Spleen (tissue), 11 donors: Measurements from ENCODE around the gene EDC3. TPM values are rescaled to one million over a fixed set of nuclear protein-coding genes. Genes with fewer than 3 reads are reported as not detected.

Experiments used
- DNase-seq: peaks from one replicate; pipeline ENCODE4 v3.0.0-alpha.2; 2020
- H3K27ac ChIP-seq, 8 donors: fragments of 200-600 bp; sonication (generic) in 7 of 8; 1 replicate in 4 of 8; 2 replicates in 4 of 8; pipeline versions ENCODE4 v1.5.0 to v1.8.0; 2016 to 2021; ENCODE audit warnings: inconsistent platforms in 4 of 8, mild to moderate bottlenecking in 4 of 8, moderate library complexity in 1 of 8
- H3K27me3 ChIP-seq, 7 donors: fragments of 200-600 bp; sonication (generic) in 6 of 7; replicated peaks in 1 of 7; 1 replicate in 4 of 7; 2 replicates in 3 of 7; pipeline versions ENCODE4 v1.5.0 to v1.8.0; 2016 to 2021; ENCODE audit warnings: inconsistent platforms in 3 of 7, mild to moderate bottlenecking in 1 of 7
- H3K36me3 ChIP-seq, 6 donors: fragments of 200-600 bp; sonication (generic) in 5 of 6; 1 replicate in 4 of 6; 2 replicates in 2 of 6; pipeline versions ENCODE4 v1.5.0 to v1.8.0; 2016 to 2021; ENCODE audit warnings: inconsistent platforms in 2 of 6
- H3K4me1 ChIP-seq, 6 donors: fragments of 200-600 bp; sonication (generic) in 5 of 6; 1 replicate in 3 of 6; 2 replicates in 3 of 6; pipeline versions ENCODE4 v1.5.0 to v1.8.0; 2016 to 2021; ENCODE audit warnings: inconsistent platforms in 3 of 6
- H3K4me3 ChIP-seq, 8 donors: fragments of 200-600 bp; sonication (generic) in 7 of 8; 1 replicate in 4 of 8; 2 replicates in 4 of 8; pipeline versions ENCODE4 v1.5.0 to v1.8.0; 2016 to 2021; ENCODE audit warnings: inconsistent platforms in 4 of 8, mild to moderate bottlenecking in 4 of 8, moderate library complexity in 2 of 8
- H3K9me3 ChIP-seq, 8 donors: fragments of 200-600 bp; sonication (generic) in 7 of 8; 1 replicate in 4 of 8; 2 replicates in 4 of 8; pipeline versions ENCODE4 v1.5.0 to v1.8.0; 2016 to 2021; ENCODE audit warnings: inconsistent platforms in 4 of 8
- POLR2A ChIP-seq, 3 donors: fragments of 450-650 bp; IDR thresholded peaks; one replicate each; pipeline ENCODE4 v1.5.1; 2017; ENCODE audit warnings: antibody characterized with exemption in 3 of 3, mild to moderate bottlenecking in 1 of 3
- POLR2AphosphoS5 ChIP-seq, 3 donors: sonication (generic); formaldehyde crosslinking; IDR thresholded peaks; one replicate each; pipeline ENCODE4 v1.5.1; 2017; ENCODE audit warnings: antibody characterized with exemption in 3 of 3
- WGBS, 5 donors: extraction: QIAGEN DNeasy Blood & Tissue Kit in 3 of 5; methylation state at CpG; one replicate each; pipeline versions ENCODE4 v1.1.5 to v1.1.7; 2013 to 2018; 5-methylcytosine and 5-hydroxymethylcytosine counted together
- intact Hi-C: fragments of 100-400 bp; cut with DNase I; formaldehyde crosslinking; loops from one replicate; pipeline ENCODE4 v1.15.0; 2023; ENCODE audit warnings: low total_unique reads
- polyA plus RNA-seq, 3 donors: library from polyadenylated mRNA; stranded (reverse); fragments of 200-250 nt; gene quantifications; one replicate each; pipeline ENCODE4 v1.2.1, GENCODE V29; 2013
- total RNA-seq, 7 donors: library from RNA; depleted of rRNA in 3 of 7; stranded (reverse); fragments of >200 nt in 3 of 7; fragmentation: NEBNext Ultra II Directional in 4 of 7; extraction: Animal tissue kit (Norgen Biotek cat#: 25700) in 4 of 7; gene quantifications; one replicate each; pipeline versions ENCODE4 v1.1.0 to v1.2.1, GENCODE V29; 2016 to 2021
- TF ChIP-seq, protein P1 (sequence below), 11 experiments: fragments of 200-600 bp in 7 of 11; fragments of 450-650 bp in 4 of 11; sonication (generic) in 4 of 11; IDR thresholded peaks in 8 of 11; conservative IDR thresholded peaks in 3 of 11; 1 replicate in 7 of 11; 2 replicates in 4 of 11; pipeline versions ENCODE4 v1.4.0 to v1.8.0; 2016 to 2021; ENCODE audit warnings: antibody characterized with exemption in 11 of 11, inconsistent platforms in 4 of 11, mild to moderate bottlenecking in 1 of 11
- donor health status: healthy with polysubstance abuse.
- donor health status: DM: no; HTN: no; CAD: no; lungs with moderate emphysema.
- donor health status: DM: no; HTN: no; CAD: no.
- donor health status: Bipolar disorder and iron deficiency.
- donor health status: healthy.
- donor health status: DM: no; HTN: no; CAD: no.
- donor health status: DM: yes; HTN: yes; CAD: no.

EDC3 gene
- total and polyA plus RNA-seq, 10 donors = 8.3 to 32.5 (median 17.9) TPM

DNA sequence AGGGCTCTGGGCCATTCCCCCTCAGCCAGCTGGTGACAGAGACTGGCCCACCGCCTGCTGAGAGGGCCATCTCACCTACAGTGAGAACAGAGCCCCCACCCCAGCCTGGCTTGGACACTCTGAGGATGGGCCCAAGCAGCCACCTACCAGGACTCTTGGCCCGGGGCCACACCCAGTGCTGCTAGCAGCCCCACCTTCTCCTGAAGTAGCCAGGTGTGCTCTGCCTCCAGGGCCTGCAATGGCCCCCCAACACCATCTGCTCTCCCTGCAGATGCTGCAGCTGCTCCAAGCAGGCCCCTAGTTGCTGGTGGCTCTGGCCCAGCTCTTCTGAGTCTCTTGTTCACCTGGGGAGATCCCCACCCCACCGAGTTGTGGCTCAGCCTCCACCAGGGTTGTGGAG is 87.0 kb downstream of the EDC3 start:
- no peak overlapping the region for H3K4me3 ChIP-seq
- DNase-seq = no peak
- TF ChIP-seq POLR2A (IDR thresholded peaks at IDR 0.05) (no peak), POLR2AphosphoS5 (IDR thresholded peaks at IDR 0.05) (no peak)
- TF ChIP-seq, protein P1, sequence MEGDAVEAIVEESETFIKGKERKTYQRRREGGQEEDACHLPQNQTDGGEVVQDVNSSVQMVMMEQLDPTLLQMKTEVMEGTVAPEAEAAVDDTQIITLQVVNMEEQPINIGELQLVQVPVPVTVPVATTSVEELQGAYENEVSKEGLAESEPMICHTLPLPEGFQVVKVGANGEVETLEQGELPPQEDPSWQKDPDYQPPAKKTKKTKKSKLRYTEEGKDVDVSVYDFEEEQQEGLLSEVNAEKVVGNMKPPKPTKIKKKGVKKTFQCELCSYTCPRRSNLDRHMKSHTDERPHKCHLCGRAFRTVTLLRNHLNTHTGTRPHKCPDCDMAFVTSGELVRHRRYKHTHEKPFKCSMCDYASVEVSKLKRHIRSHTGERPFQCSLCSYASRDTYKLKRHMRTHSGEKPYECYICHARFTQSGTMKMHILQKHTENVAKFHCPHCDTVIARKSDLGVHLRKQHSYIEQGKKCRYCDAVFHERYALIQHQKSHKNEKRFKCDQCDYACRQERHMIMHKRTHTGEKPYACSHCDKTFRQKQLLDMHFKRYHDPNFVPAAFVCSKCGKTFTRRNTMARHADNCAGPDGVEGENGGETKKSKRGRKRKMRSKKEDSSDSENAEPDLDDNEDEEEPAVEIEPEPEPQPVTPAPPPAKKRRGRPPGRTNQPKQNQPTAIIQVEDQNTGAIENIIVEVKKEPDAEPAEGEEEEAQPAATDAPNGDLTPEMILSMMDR (IDR thresholded peaks at IDR 0.05 in 8 of 11, conservative IDR thresholded peaks at IDR 0.05 in 3 of 11) = no peak
- H3K36me3 ChIP-seq = no peaks in the 10 kb centered on the region
- H3K27ac ChIP-seq = no peak overlapping the region
- 50 to 90% (median 79%) methylated on average over 1 to 3 of the region's 3 CpGs for WGBS, 5 donors
- intact Hi-C loops = no loop called here
- no peaks in the 10 kb centered on the region for H3K27me3 ChIP-seq
- H3K4me1 ChIP-seq = peaks cover under 1 to 14% (median 4%) of the 10 kb centered on the region in 6 donors
- no peaks in the 10 kb centered on the region for H3K9me3 ChIP-seq

DNA sequence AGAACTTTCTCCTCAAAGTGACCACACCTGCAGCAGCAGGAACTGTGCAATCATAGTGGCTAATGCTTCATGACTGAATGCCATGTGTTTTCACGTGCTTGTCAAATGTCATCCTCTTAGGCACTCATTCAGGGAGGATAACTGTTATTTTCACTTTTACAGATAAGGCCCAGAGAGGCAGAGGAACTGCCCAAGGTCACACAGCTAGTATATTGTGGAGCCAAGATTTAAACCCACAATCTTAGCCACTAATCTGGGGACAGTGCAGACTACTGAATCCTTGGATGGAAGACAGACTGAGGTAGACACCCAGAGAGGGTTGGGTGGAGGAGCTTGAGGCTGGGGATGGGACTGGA is 90.1 kb downstream of the EDC3 start:
- H3K4me1 ChIP-seq = peaks cover 0 to 12% (median 3%) of the 10 kb centered on the region in 6 donors
- H3K27ac ChIP-seq = no peak overlapping the region
- no peaks in the 10 kb centered on the region for H3K36me3 ChIP-seq
- WGBS, 5 donors = 50 to 77% (median 59%) methylated on average over 1 of the region's 1 CpG
- H3K4me3 ChIP-seq = no peak overlapping the region
- TF ChIP-seq POLR2AphosphoS5 (IDR thresholded peaks at IDR 0.05) (no peak), POLR2A (IDR thresholded peaks at IDR 0.05) (no peak)
- TF ChIP-seq, protein P1 (IDR thresholded peaks at IDR 0.05 in 8 of 11, conservative IDR thresholded peaks at IDR 0.05 in 3 of 11) = no peak
- DNase-seq = no peak
- intact Hi-C loops = no loop called here
- no peaks in the 10 kb centered on the region for H3K27me3 ChIP-seq
- H3K9me3 ChIP-seq = no peaks in the 10 kb centered on the region

DNA sequence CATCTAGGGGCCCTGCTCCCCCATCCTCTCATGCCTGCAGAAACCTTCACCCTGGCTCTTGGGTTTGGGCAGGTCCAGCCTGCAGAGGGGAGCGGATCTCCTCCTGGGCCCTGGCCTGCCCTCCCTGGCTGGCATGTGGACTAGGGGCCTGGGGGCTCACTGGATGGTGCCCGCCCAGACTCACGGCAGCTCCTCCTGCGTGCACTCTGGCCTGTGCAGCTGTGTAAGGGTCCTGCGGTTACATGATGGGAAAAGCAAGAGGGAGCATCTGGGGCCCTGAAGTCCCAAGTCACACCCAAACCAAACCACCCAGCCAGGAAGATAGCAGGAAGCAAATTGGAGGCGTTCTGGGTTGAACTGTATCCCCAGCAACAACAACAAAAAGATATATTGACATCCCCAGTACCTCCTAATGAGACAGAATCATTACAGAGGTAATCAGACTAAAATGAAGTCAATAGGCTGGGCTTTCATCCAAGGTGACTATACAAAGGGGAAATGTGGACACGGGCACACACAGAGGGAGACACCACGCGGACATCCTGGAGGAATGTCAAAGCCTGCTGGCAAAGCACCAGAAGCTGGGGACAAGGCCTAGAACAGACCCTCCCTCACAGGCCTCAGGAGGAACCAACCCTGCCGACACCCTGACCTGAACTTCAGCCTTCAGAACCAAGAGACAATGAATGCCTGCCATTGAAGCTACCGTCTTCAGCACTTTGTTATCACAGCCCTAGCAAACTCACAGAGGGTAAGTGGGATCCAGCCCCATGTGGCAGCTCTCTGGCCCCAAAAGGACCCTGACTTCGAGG is 90.6 kb downstream of the EDC3 start:
- 64 to 81% (median 72%) methylated on average over 8 to 12 of the region's 12 CpGs for WGBS, 5 donors
- Histone ChIP-seq H3K4me3 (no peak overlapping the region), H3K27me3 (no peaks in the 10 kb centered on the region), H3K9me3 (no peaks in the 10 kb centered on the region), H3K27ac (no peak overlapping the region), H3K4me1 (peaks cover 0 to 12% (median 6%) of the 10 kb centered on the region in 6 donors), H3K36me3 (no peaks in the 10 kb centered on the region)
- no peak for TF ChIP-seq POLR2A (IDR thresholded peaks at IDR 0.05)
- TF ChIP-seq POLR2AphosphoS5 (IDR thresholded peaks at IDR 0.05) = no peak
- TF ChIP-seq, protein P1 (IDR thresholded peaks at IDR 0.05 in 8 of 11, conservative IDR thresholded peaks at IDR 0.05 in 3 of 11) = no peak
- intact Hi-C loops = no loop called here
- no peak for DNase-seq

DNA sequence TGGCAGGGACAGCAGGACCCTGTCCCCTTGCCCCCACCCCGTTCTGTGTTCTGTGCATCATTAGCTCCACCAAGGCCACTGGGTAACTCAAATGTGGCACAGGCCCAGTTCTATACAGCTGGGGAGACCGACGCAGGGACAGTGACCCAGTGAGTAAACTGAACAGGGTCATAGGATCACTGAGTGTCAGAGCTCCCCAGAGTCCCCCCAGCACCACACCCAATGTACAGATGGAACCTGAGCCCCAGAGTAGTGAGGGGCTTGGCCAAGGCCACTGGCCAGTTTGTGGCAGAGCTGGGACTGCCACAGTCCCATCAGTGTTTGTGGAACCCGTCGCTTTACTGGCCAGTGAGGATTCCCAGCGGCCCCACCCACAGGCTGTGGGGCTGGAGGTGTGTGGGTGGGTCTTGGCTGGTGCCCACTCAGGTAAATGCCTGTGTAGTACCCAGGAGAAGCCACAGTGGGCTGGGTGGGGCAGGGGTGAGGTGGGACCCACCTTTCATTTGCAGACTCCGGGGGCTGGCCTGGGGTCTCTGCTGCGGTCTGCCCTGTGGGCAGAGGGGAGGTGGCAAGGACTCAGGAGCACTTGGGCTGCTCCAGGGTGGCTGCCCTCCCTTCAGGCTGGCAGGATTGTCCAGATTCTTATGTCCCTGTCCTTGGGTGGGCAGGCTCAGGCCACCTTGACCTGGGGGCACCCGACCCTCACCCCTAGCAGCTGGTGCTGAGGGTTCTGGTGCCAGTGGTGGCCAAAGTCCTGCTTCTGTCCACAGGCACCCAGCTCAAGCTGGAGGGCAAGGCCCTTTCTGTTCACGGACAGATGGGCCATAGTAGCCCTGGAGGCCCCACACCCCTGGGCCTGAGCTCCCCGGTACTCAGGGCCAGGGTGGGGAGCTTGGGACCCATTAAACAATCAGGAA is 91.8 kb downstream of the EDC3 start:
- Histone ChIP-seq H3K36me3 (no peaks in the 10 kb centered on the region), H3K27me3 (no peaks in the 10 kb centered on the region), H3K27ac (no peak overlapping the region), H3K9me3 (no peaks in the 10 kb centered on the region), H3K4me3 (no peak overlapping the region), H3K4me1 (peaks cover 6 to 21% (median 15%) of the 10 kb centered on the region in 6 donors)
- TF ChIP-seq POLR2AphosphoS5 (IDR thresholded peaks at IDR 0.05) (no peak), POLR2A (IDR thresholded peaks at IDR 0.05) (no peak)
- TF ChIP-seq, protein P1 (IDR thresholded peaks at IDR 0.05 in 8 of 11, conservative IDR thresholded peaks at IDR 0.05 in 3 of 11) = no peak
- intact Hi-C loops = no loop called here
- 70 to 98% (median 87%) methylated on average over 2 to 11 of the region's 11 CpGs for WGBS, 5 donors
- no peak for DNase-seq
